Measurements from ENCODE around the gene BRSK2. TPM values are rescaled to one million over a fixed set of nuclear protein-coding genes. Genes with fewer than 3 reads are reported as not detected.

BRSK2 gene
- polyA plus RNA-seq, 1 experiment, result 0.28 TPM

- ChIA-PET POLR2A (no interaction called here), CTCF (interaction anchor here (1.0 kb wide), 1 partner anchor 9 kb away, joined by 3 read pairs; no protein-coding TSS in a partner anchor)
- TF ChIP-seq CTCF (IDR thresholded peaks at IDR 0.05; ENCODE audit: insufficient read depth, low read depth, low read length), result no peak
Measured at GRCh38 chr11:1481483-1481825, 91.7 kb downstream of the BRSK2 start.

GRCh38 chr11:1481861-1482441, 92.2 kb downstream of the BRSK2 start:
- TF ChIP-seq CTCF (IDR thresholded peaks at IDR 0.05; ENCODE audit: insufficient read depth, low read depth, low read length), result no peak
- POLR2A ChIA-PET, result no interaction called here
- Histone ChIP-seq H3K36me3 (ENCODE audit: control insufficient read depth, insufficient read depth, low read length) (peaks cover 17% of the 10 kb centered on the region), H3K4me3 (ENCODE audit: low read depth, low read length) (no peak overlapping the region), H3K27me3 (ENCODE audit: control insufficient read depth, insufficient read depth, low read length) (no peaks in the 10 kb centered on the region)
- CTCF ChIA-PET, result interaction anchor here (1.0 kb wide), 1 partner anchor 9 kb away, joined by 3 read pairs; no protein-coding TSS in a partner anchor
- DNase-seq (ENCODE audit: low read depth), result no peak

More at GRCh38 chr11:1481483-1481825, 91.7 kb downstream of the BRSK2 start:
- Histone ChIP-seq H3K36me3 (ENCODE audit: control insufficient read depth, insufficient read depth, low read length) (peaks cover 17% of the 10 kb centered on the region), H3K4me3 (ENCODE audit: low read depth, low read length) (no peak overlapping the region), H3K27me3 (ENCODE audit: control insufficient read depth, insufficient read depth, low read length) (no peaks in the 10 kb centered on the region)
- no peak for DNase-seq (ENCODE audit: low read depth)

GRCh38 chr11:1482581-1483444, 93.1 kb downstream of the BRSK2 start:
- no peaks in the 10 kb centered on the region for H3K27me3 ChIP-seq (ENCODE audit: control insufficient read depth, insufficient read depth, low read length)
- peaks cover 17% of the 10 kb centered on the region for H3K36me3 ChIP-seq (ENCODE audit: control insufficient read depth, insufficient read depth, low read length)
- no peak for TF ChIP-seq CTCF (IDR thresholded peaks at IDR 0.05; ENCODE audit: insufficient read depth, low read depth, low read length)
- POLR2A ChIA-PET, result no interaction called here
- H3K4me3 ChIP-seq (ENCODE audit: low read depth, low read length), result no peak overlapping the region
- no peak for DNase-seq (ENCODE audit: low read depth)
- CTCF ChIA-PET, result interaction anchor here (0.7 to 1.0 kb wide), 2 partner anchors 8 to 61 kb away, joined by 3 read pairs; no protein-coding TSS in a partner anchor

- ChIA-PET CTCF (interaction anchor here (0.7 kb wide), 1 partner anchor 61 kb away, joined by 3 read pairs; no protein-coding TSS in a partner anchor), POLR2A (no interaction called here)
- H3K36me3 ChIP-seq (ENCODE audit: control insufficient read depth, insufficient read depth, low read length), result peaks cover 14% of the 10 kb centered on the region
- H3K27me3 ChIP-seq (ENCODE audit: control insufficient read depth, insufficient read depth, low read length), result no peaks in the 10 kb centered on the region
- DNase-seq (ENCODE audit: low read depth), result no peak
- H3K4me3 ChIP-seq (ENCODE audit: low read depth, low read length), result no peak overlapping the region
- TF ChIP-seq CTCF (IDR thresholded peaks at IDR 0.05; ENCODE audit: insufficient read depth, low read depth, low read length), result no peak
Measured at GRCh38 chr11:1483445-1483961, 93.8 kb downstream of the BRSK2 start.

GRCh38 chr11:1484061-1484671, 94.4 kb downstream of the BRSK2 start:
- TF ChIP-seq CTCF (IDR thresholded peaks at IDR 0.05; ENCODE audit: insufficient read depth, low read depth, low read length), result no peak
- no peaks in the 10 kb centered on the region for H3K27me3 ChIP-seq (ENCODE audit: control insufficient read depth, insufficient read depth, low read length)
- H3K4me3 ChIP-seq (ENCODE audit: low read depth, low read length), result no peak overlapping the region
- no peak for DNase-seq (ENCODE audit: low read depth)
- POLR2A ChIA-PET, result no interaction called here
- peaks cover 12% of the 10 kb centered on the region for H3K36me3 ChIP-seq (ENCODE audit: control insufficient read depth, insufficient read depth, low read length)
- CTCF ChIA-PET, result interaction anchor here (1.0 kb wide), 1 partner anchor 10 kb away, joined by 3 read pairs; no protein-coding TSS in a partner anchor
